GM23248 (cell line): Measurements from ENCODE around the gene TRIM62. TPM values are rescaled to one million over a fixed set of nuclear protein-coding genes. Genes with fewer than 3 reads are reported as not detected.
"Not testable (repeated sequence)": the region's sequence is repeated elsewhere in the genome, so short reads cannot be mapped to it uniquely, and the experiment has no call there.

Experiments
- DNase-seq: peaks from one replicate; pipeline ENCODE4 v3.0.0-alpha.2; 2015
- H2AFZ ChIP-seq: fragments of 200-600 bp; sonication (generic); 2 replicates; pipeline ENCODE4 v1.6.1; 2016; ENCODE audit warnings: antibody characterized with exemption
- H3F3A ChIP-seq: fragments of 200-600 bp; sonication (generic); 2 replicates; pipeline ENCODE4 v1.6.1; 2016; ENCODE audit warnings: mild to moderate bottlenecking, antibody characterized with exemption, mixed run types; ENCODE audit not compliant: insufficient read depth
- H3K27ac ChIP-seq: fragments of 200-600 bp; sonication (generic); 2 replicates; pipeline ENCODE4 v1.5.1; 2016; ENCODE audit warnings: mild to moderate bottlenecking
- H3K27me3 ChIP-seq: fragments of 200-600 bp; sonication (generic); replicated peaks from 2 replicates; pipeline ENCODE4 v1.6.1; 2016; ENCODE audit warnings: mild to moderate bottlenecking; ENCODE audit not compliant: insufficient read depth
- H3K36me3 ChIP-seq: fragments of 200-600 bp; sonication (generic); 2 replicates; pipeline ENCODE4 v1.6.1; 2016; ENCODE audit warnings: low read depth, mild to moderate bottlenecking
- H3K4me1 ChIP-seq: fragments of 200-600 bp; sonication (generic); 2 replicates; pipeline ENCODE4 v1.6.1; 2016; ENCODE audit warnings: mild to moderate bottlenecking; ENCODE audit not compliant: insufficient read depth
- H3K4me2 ChIP-seq: fragments of 200-600 bp; sonication (generic); one replicate; pipeline ENCODE4 v1.6.1; 2016; ENCODE audit warnings: mild to moderate bottlenecking; ENCODE audit not compliant: unreplicated experiment
- H3K4me3 ChIP-seq: fragments of 200-600 bp; sonication (generic); 2 replicates; pipeline ENCODE4 v1.5.1; 2016; ENCODE audit warnings: mild to moderate bottlenecking
- H3K79me2 ChIP-seq: fragments of 200-600 bp; sonication (generic); 2 replicates; pipeline ENCODE4 v1.6.1; 2016; ENCODE audit warnings: mild to moderate bottlenecking; ENCODE audit not compliant: insufficient read depth
- H3K9ac ChIP-seq: fragments of 200-600 bp; sonication (generic); 2 replicates; pipeline ENCODE4 v1.6.1; 2016; ENCODE audit warnings: mild to moderate bottlenecking
- H3K9me2 ChIP-seq: fragments of 200-600 bp; sonication (generic); 2 replicates; pipeline ENCODE4 v1.6.1; 2016; ENCODE audit warnings: mixed run types, mild to moderate bottlenecking, moderate library complexity; ENCODE audit not compliant: insufficient read depth
- H3K9me3 ChIP-seq: fragments of 200-600 bp; sonication (generic); one replicate; pipeline ENCODE4 v1.6.1; 2017; ENCODE audit warnings: low read depth
- H4K20me1 ChIP-seq: fragments of 200-600 bp; sonication (generic); 2 replicates; pipeline ENCODE4 v1.6.0; 2016; ENCODE audit not compliant: insufficient read depth
- EZH2 ChIP-seq: fragments of 200-600 bp; sonication (generic); IDR thresholded peaks from 2 replicates; pipeline ENCODE4 v1.6.1; 2018; ENCODE audit warnings: antibody characterized with exemption, mild to moderate bottlenecking; ENCODE audit not compliant: insufficient read depth, poor library complexity, severe bottlenecking
- EZH2phosphoT487 ChIP-seq: fragments of 200-600 bp; sonication (generic); IDR thresholded peaks from 2 replicates; pipeline ENCODE4 v1.6.1; 2018; ENCODE audit warnings: antibody characterized with exemption, moderate library complexity, mild to moderate bottlenecking, low read depth; ENCODE audit not compliant: insufficient read depth
- WGBS, 2 experiments: methylation state at CpG; one replicate each; pipeline ENCODE4 v1.1.6; 2015 to 2017; ENCODE audit warnings: low lambda C conversion rate in 2 of 2, low coverage in 1 of 2; ENCODE audit errors: missing lambda C conversion rate in 2 of 2; 5-methylcytosine and 5-hydroxymethylcytosine counted together
- in situ Hi-C: fragments of 300-500 bp; cut with MboI; formaldehyde crosslinking; loops from 2 replicates; pipeline ENCODE4 v1.15.0; 2020
- polyA plus RNA-seq: library from polyadenylated mRNA; unstranded; fragments of >200 nt; fragmentation: Nextera tagmentation; extraction: Ambion mirVana; gene quantifications from 2 replicates; pipeline ENCODE4 v1.2.1, GENCODE V29; 2016
- total RNA-seq: library from RNA; depleted of rRNA; stranded (reverse); fragments of >200 nt; shearing (Covaris generic); gene quantifications from 2 replicates; pipeline ENCODE4 v1.2.3, GENCODE V29; 2014

Gene TRIM62
- total and polyA plus RNA-seq, 2 experiments from 2014 or later = 2.0 to 2.6 TPM

DNA sequence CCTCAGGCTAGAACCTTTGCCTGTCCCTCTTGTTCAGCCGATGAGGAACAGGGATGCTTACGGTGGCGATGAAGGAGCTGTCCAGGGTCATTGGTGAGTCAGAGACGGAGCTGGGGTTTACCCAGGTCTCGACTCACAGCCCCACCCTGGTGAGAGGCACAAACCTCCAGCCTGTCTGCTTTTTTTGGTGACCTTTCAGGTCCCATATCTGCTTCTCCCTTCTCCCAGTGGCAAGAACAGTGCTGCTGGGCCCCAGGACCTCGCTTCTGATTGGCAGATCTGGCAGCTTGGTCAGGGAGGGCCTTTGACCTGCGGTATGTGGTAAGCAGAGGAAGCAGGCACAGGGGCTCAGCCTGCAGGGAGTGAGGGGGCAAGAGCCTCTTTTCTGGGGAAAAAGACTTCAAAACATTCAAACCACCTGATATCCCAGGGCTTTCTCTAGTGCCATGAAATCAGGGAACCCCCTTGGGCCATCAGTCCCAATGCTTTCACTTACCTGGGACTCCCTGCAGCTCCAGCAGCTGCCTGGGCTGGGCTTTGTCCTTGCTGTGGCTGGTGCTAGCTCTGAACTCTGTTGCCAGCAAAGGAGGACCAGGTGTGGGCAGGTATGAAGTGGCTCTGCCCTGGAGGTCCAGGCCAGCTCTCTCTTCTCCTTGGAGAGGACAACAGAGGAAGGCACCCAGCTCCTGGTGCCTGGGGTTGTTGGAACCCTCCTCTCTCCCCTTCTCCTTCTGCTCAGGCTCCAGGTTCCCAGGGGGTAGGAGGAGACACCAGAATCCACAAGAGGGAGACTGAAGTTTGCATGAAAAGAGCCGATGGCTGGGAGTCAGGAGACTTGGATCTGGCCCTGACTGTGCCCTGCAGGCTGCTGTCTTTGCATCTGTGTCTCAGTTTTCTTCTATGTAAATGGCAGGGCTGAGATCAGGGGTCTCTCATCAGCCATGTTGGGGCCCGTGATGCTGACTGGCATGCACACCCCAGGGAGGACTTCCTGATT, 41.4 kb downstream of the TRIM62 start:
- peaks cover 11% of the 10 kb centered on the region for H3K4me1 ChIP-seq
- H3K9me2 ChIP-seq = no peaks in the 10 kb centered on the region
- H3F3A ChIP-seq = no peaks in the 10 kb centered on the region
- no peak overlapping the region for H3K9ac ChIP-seq
- no peaks in the 10 kb centered on the region for H4K20me1 ChIP-seq
- H3K9me3 ChIP-seq = no peaks in the 10 kb centered on the region
- H3K4me3 ChIP-seq = no peak overlapping the region
- H3K36me3 ChIP-seq = no peaks in the 10 kb centered on the region
- 26 to 30% methylated on average over 8 to 9 of the region's 9 CpGs for WGBS, 2 experiments
- H3K27me3 ChIP-seq = no peaks in the 10 kb centered on the region
- in situ Hi-C loops = no loop called here
- no peaks in the 10 kb centered on the region for H3K79me2 ChIP-seq
- no peak overlapping the region for H3K4me2 ChIP-seq
- no peak overlapping the region for H3K27ac ChIP-seq
- no peak overlapping the region for H2AFZ ChIP-seq
- DNase-seq = peak; percentile 51
- no peak for TF ChIP-seq EZH2
- no peak for TF ChIP-seq EZH2phosphoT487

DNA sequence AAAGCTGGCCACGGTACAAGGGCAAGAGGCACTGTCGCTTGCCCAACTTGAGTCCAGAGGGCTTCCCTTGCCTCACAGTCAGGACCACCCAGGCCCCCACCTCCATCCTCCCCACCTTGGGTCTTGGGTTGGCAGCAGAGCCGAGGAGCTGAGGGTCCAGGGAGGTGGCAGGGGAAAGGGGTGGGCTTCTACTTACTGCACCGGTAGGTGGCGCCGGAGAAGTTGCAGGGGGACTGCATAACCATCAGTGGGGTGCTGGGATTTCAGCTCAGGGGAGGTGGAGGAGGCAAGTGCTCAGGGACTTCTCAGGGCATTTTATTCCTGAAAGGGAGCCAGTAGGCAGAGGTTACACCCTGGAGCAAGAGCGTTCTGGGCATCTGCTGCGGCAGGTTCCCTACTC, 44.0 kb downstream of the TRIM62 start:
- H2AFZ ChIP-seq = no peak overlapping the region
- H3K4me1 ChIP-seq = no peaks in the 10 kb centered on the region
- peak; percentile 20 for DNase-seq
- H3F3A ChIP-seq = no peaks in the 10 kb centered on the region
- H3K27me3 ChIP-seq = no peaks in the 10 kb centered on the region
- no peak overlapping the region for H3K27ac ChIP-seq
- TF ChIP-seq EZH2 (no peak), EZH2phosphoT487 (no peak)
- no peaks in the 10 kb centered on the region for H3K79me2 ChIP-seq
- 40 to 48% methylated on average over 8 of the region's 8 CpGs for WGBS, 2 experiments
- no peak overlapping the region for H3K4me2 ChIP-seq
- no peak overlapping the region for H3K4me3 ChIP-seq
- no peaks in the 10 kb centered on the region for H3K9me2 ChIP-seq
- H3K9ac ChIP-seq = no peak overlapping the region
- H3K36me3 ChIP-seq = no peaks in the 10 kb centered on the region
- H4K20me1 ChIP-seq = no peaks in the 10 kb centered on the region
- no peaks in the 10 kb centered on the region for H3K9me3 ChIP-seq
- in situ Hi-C loops = no loop called here

DNA sequence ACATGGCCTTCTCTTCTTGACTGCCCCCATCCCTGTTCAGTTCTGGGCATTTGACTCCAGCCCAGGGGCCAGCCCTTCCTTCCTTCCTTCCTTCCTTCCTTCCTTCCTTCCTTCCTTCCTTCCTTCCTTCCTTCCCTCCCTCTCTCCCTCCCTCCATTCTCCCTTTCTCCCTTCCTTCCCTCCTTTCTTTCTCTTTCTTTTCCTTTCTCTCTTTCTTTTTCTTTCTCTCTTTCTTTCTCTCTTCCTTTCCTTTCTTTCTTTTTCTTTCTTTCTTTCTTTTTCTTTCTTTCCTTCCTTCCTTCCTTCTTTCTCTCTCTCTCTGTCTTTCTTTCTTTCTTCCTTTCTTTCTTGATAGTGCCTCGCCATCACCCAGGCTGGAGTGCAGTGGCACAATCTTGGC, 45.8 kb downstream of the TRIM62 start:
- H4K20me1 ChIP-seq, H3K27ac ChIP-seq, in situ Hi-C loops: not testable (repeated sequence)

DNA sequence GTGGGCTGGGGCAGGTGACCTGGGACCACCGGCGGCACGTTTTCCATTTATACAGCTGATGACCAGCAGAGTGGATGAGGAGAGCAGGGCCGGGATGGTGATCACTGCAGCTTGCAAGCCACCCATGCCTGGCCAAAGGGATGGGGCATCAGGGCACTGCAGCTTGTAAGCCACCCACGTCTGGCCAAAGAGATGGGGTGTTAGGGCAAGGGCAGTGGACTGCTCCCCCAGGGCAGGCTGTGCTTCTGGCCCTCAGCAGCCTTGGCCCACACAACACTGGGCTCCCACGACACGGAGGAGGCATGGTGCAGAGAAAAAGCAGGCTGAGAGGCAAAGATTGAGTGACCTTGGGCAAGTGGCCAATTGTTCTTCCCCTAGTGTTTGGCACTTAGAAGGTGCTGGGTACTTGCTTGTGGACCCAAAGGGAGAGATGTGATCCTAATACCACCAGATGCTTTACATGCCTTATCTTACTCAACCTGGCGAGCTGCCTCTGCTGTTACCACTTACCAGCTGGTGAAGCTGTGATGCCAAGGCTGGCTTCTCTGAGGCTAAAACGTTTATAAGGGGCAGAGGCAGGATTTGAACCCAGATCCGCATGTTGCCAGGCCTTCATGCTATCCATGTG, 48.3 kb downstream of the TRIM62 start:
- Histone ChIP-seq H3K79me2 (no peaks in the 10 kb centered on the region), H2AFZ (no peak overlapping the region), H3K4me1 (no peaks in the 10 kb centered on the region), H3K27ac (no peak overlapping the region), H3K4me2 (no peak overlapping the region), H3K9ac (no peak overlapping the region), H4K20me1 (no peaks in the 10 kb centered on the region), H3K4me3 (no peak overlapping the region), H3K9me2 (no peaks in the 10 kb centered on the region), H3K27me3 (no peaks in the 10 kb centered on the region), H3F3A (no peaks in the 10 kb centered on the region), H3K36me3 (no peaks in the 10 kb centered on the region), H3K9me3 (no peaks in the 10 kb centered on the region)
- TF ChIP-seq EZH2 = no peak
- no peak for TF ChIP-seq EZH2phosphoT487
- peak; percentile 37 for DNase-seq
- in situ Hi-C loops = no loop called here
- WGBS, 2 experiments = 63 to 66% methylated on average over 10 of the region's 10 CpGs

More for the DNA sequence above, 45.8 kb downstream of the TRIM62 start:
- not testable (repeated sequence) for H3K36me3 ChIP-seq, H3F3A ChIP-seq, H3K4me2 ChIP-seq, H3K9ac ChIP-seq, H3K27me3 ChIP-seq, H3K79me2 ChIP-seq, DNase-seq, H2AFZ ChIP-seq, H3K9me3 ChIP-seq, H3K4me1 ChIP-seq, H3K9me2 ChIP-seq, H3K4me3 ChIP-seq
- WGBS, 2 experiments = 80 to 100% methylated on average over 1 of the region's 1 CpG
